H1 (cell line): Measurements from ENCODE around the gene GPR156. TPM values are rescaled to one million over a fixed set of nuclear protein-coding genes. Genes with fewer than 3 reads are reported as not detected.

ENCODE experiments used
- CTCF ChIA-PET: fragments of 300-600 bp; sonication (Branson Sonifier 250); formaldehyde crosslinking; loops from one replicate; lab custom pipeline; 2021; ENCODE audit not compliant: partially characterized antibody; lab: Charles Lee
- POLR2A ChIA-PET: fragments of 300-600 bp; sonication (Branson Sonifier 250); formaldehyde crosslinking; loops from one replicate; lab custom pipeline; 2021; ENCODE audit warnings: inconsistent platforms; ENCODE audit not compliant: partially characterized antibody; lab: Charles Lee
- DNase-seq, 2 experiments: peaks; one replicate each; pipeline versions ENCODE4 v3.0.0 to v3.0.0-alpha.2; 2010 to 2022; ENCODE audit warnings: low spot score in 2 of 2, low read depth in 1 of 2, mixed read lengths in 1 of 2
- FAIRE-seq: peaks from 2 replicates; lab custom pipeline; 2011; peaks lifted over from hg19 to GRCh38; lab: Jason Lieb, UNC
- H2AFZ ChIP-seq: 2 replicates; pipeline ENCODE4 v1.8.1; 2012; ENCODE audit warnings: low read length, inconsistent platforms
- H2AK5ac ChIP-seq: 2 replicates; pipeline ENCODE4 v1.6.1; 2013; ENCODE audit warnings: low read depth, low read length
- H2BK120ac ChIP-seq: replicated peaks from 2 replicates; pipeline ENCODE3; 2013; ENCODE audit warnings: low read depth, low read length, inconsistent platforms
- H2BK12ac ChIP-seq: 2 replicates; pipeline ENCODE4 v1.6.1; 2013; ENCODE audit warnings: low read depth, low read length
- H2BK15ac ChIP-seq: 2 replicates; pipeline ENCODE4 v1.6.1; 2013; ENCODE audit warnings: low read length
- H2BK20ac ChIP-seq: 2 replicates; pipeline ENCODE4 v1.6.1; 2013; ENCODE audit warnings: low read length
- H2BK5ac ChIP-seq: 2 replicates; pipeline ENCODE4 v1.6.1; 2013; ENCODE audit warnings: low read depth, low read length
- H3K14ac ChIP-seq: 2 replicates; pipeline ENCODE4 v1.6.1; 2013; ENCODE audit warnings: inconsistent platforms; ENCODE audit not compliant: insufficient read length
- H3K18ac ChIP-seq: 2 replicates; pipeline ENCODE4 v1.6.1; 2013; ENCODE audit warnings: low read length; ENCODE audit errors: extremely low read depth
- H3K23ac ChIP-seq: 2 replicates; pipeline ENCODE4 v1.6.1; 2013; ENCODE audit warnings: inconsistent platforms; ENCODE audit not compliant: insufficient read length
- H3K23me2 ChIP-seq: 2 replicates; pipeline ENCODE4 v1.6.1; 2013; ENCODE audit warnings: low read depth, low read length
- H3K27ac ChIP-seq: 2 replicates; pipeline ENCODE4 v1.6.1; 2011; ENCODE audit warnings: low read depth, low read length, inconsistent platforms
- H3K27me3 ChIP-seq, 4 experiments: replicated peaks in 1 of 4; 1 replicate in 1 of 4; 2 replicates in 3 of 4; pipeline versions ENCODE4 v1.6.1 to v1.8.1; 2011 to 2013; ENCODE audit warnings: low read length in 3 of 4, mild to moderate bottlenecking in 3 of 4, inconsistent platforms in 2 of 4, mixed read lengths in 2 of 4, moderate library complexity in 1 of 4; ENCODE audit not compliant: control insufficient read depth in 3 of 4, insufficient read depth in 3 of 4; ENCODE audit errors: extremely low read depth in 1 of 4
- H3K36me3 ChIP-seq, 4 experiments: 2 replicates each; pipeline versions ENCODE4 v1.6.1 to v1.8.1; 2011 to 2013; ENCODE audit warnings: mild to moderate bottlenecking in 4 of 4, low read length in 3 of 4, moderate library complexity in 2 of 4, control low read depth in 1 of 4, inconsistent platforms in 1 of 4; ENCODE audit not compliant: insufficient read depth in 4 of 4, control insufficient read depth in 2 of 4
- H3K4ac ChIP-seq: replicated peaks from 2 replicates; pipeline ENCODE3; 2013; ENCODE audit warnings: low read length, low read depth, mixed read lengths, inconsistent platforms; ENCODE audit not compliant: insufficient read length
- H3K4me1 ChIP-seq, 4 experiments: replicated peaks in 1 of 4; 1 replicate in 1 of 4; 2 replicates in 3 of 4; pipeline versions ENCODE4 v1.6.1 to v1.8.1; 2011 to 2013; ENCODE audit warnings: low read length in 3 of 4, inconsistent platforms in 2 of 4, mixed read lengths in 1 of 4; ENCODE audit not compliant: insufficient read depth in 4 of 4, control insufficient read depth in 3 of 4
- H3K4me2 ChIP-seq, 2 experiments: 2 replicates each; pipeline versions ENCODE4 v1.6.1 to v1.8.1; 2011 to 2013; ENCODE audit warnings: low read depth in 2 of 2, low read length in 2 of 2, control low read depth in 1 of 2, inconsistent platforms in 1 of 2, mild to moderate bottlenecking in 1 of 2; ENCODE audit not compliant: insufficient read depth in 1 of 2
- H3K4me3 ChIP-seq, 4 experiments: fragments of 200-600, 300-600 bp in 1 of 4; sonication (generic), shearing (Covaris generic), sonication (Bioruptor Twin) in 1 of 4; 2 replicates each; pipeline versions ENCODE4 v1.5.1 to v1.8.1; 2011 to 2016; ENCODE audit warnings: low read length in 4 of 4, low read depth in 3 of 4, control low read depth in 2 of 4, inconsistent platforms in 2 of 4, mild to moderate bottlenecking in 2 of 4, mixed read lengths in 1 of 4, moderate library complexity in 1 of 4; ENCODE audit not compliant: insufficient read depth in 2 of 4; ENCODE audit errors: extremely low read depth in 1 of 4
- H3K56ac ChIP-seq: replicated peaks from 2 replicates; pipeline ENCODE3; 2013; ENCODE audit warnings: low read depth, mild to moderate bottlenecking, mixed read lengths, low read length, inconsistent platforms; ENCODE audit not compliant: insufficient read length
- H3K79me1 ChIP-seq: 2 replicates; pipeline ENCODE4 v1.6.1; 2013; ENCODE audit warnings: low read depth, low read length, control low read depth
- H3K79me2 ChIP-seq, 2 experiments: 2 replicates each; pipeline versions ENCODE4 v1.6.1 to v1.8.1; 2012 to 2013; ENCODE audit warnings: low read length in 2 of 2, mild to moderate bottlenecking in 2 of 2, inconsistent platforms in 1 of 2; ENCODE audit not compliant: insufficient read depth in 2 of 2, control insufficient read depth in 1 of 2
- H3K9ac ChIP-seq, 4 experiments: replicated peaks in 1 of 4; 1 replicate in 1 of 4; 2 replicates in 3 of 4; pipeline versions ENCODE4 v1.6.1 to v1.8.1; 2011 to 2013; ENCODE audit warnings: low read depth in 3 of 4, low read length in 3 of 4, control low read depth in 2 of 4, mild to moderate bottlenecking in 2 of 4, moderate library complexity in 2 of 4, inconsistent platforms in 1 of 4; ENCODE audit errors: extremely low read depth in 1 of 4
- H3K9me3 ChIP-seq, 2 experiments: 2 replicates each; pipeline versions ENCODE4 v1.6.1 to v1.8.1; 2012 to 2013; ENCODE audit warnings: mild to moderate bottlenecking in 2 of 2, moderate library complexity in 2 of 2, control low read depth in 1 of 2, inconsistent platforms in 1 of 2, low read depth in 1 of 2, low read length in 1 of 2, mixed read lengths in 1 of 2; ENCODE audit not compliant: insufficient read depth in 2 of 2
- H4K20me1 ChIP-seq, 2 experiments: replicated peaks in 1 of 2; 2 replicates each; pipeline versions ENCODE3 to v1.8.1; 2011 to 2013; ENCODE audit warnings: inconsistent platforms in 2 of 2, low read length in 2 of 2, mild to moderate bottlenecking in 1 of 2; ENCODE audit not compliant: insufficient read depth in 2 of 2, control insufficient read depth in 1 of 2
- H4K5ac ChIP-seq: 2 replicates; pipeline ENCODE4 v1.6.1; 2013; ENCODE audit warnings: low read length, low read depth, mixed read lengths, inconsistent platforms; ENCODE audit not compliant: insufficient read length
- H4K8ac ChIP-seq: 2 replicates; pipeline ENCODE4 v1.8.0; 2013; ENCODE audit warnings: mild to moderate bottlenecking, moderate library complexity, low read length, inconsistent platforms; ENCODE audit not compliant: insufficient read depth; ENCODE audit errors: extremely low read depth
- H4K91ac ChIP-seq: replicated peaks from 2 replicates; pipeline ENCODE3; 2013; ENCODE audit warnings: low read length, mixed read lengths, inconsistent platforms; ENCODE audit not compliant: insufficient read length
- HDAC2 ChIP-seq, 2 experiments: fragments of 300-600 bp in 1 of 2; sonication (generic) in 1 of 2; IDR thresholded peaks; 2 replicates each; pipeline ENCODE4 v1.6.1; 2011 to 2012; ENCODE audit warnings: low read depth in 2 of 2, low read length in 2 of 2, mild to moderate bottlenecking in 2 of 2, moderate library complexity in 2 of 2, borderline replicate concordance in 1 of 2, inconsistent platforms in 1 of 2
- JUN ChIP-seq: IDR thresholded peaks from 2 replicates; pipeline ENCODE4 v1.6.1; 2011; ENCODE audit warnings: low read depth, mild to moderate bottlenecking, improper control_type of control experiment, low read length
- PHF8 ChIP-seq: fragments of 200-600 bp; sonication (generic); conservative IDR thresholded peaks from 2 replicates; pipeline ENCODE4 v1.7.1; 2012; ENCODE audit warnings: low read depth, mild to moderate bottlenecking, inconsistent platforms, low read length, moderate library complexity
- POLR2AphosphoS5 ChIP-seq: IDR thresholded peaks from 2 replicates; pipeline ENCODE4 v1.6.1; 2011; ENCODE audit warnings: low read depth, low read length
- SIX5 ChIP-seq: IDR thresholded peaks from 2 replicates; pipeline ENCODE4 v1.6.1; 2011; ENCODE audit warnings: mild to moderate bottlenecking, low read depth, low read length
- SP4 ChIP-seq: IDR thresholded peaks from 2 replicates; pipeline ENCODE4 v1.6.1; 2012; ENCODE audit warnings: low read length, inconsistent platforms
- SRF ChIP-seq: IDR thresholded peaks from 2 replicates; pipeline ENCODE4 v1.6.1; 2011; ENCODE audit warnings: mild to moderate bottlenecking, low read depth, low read length, moderate library complexity
- WGBS, 2 experiments: shearing (Covaris generic) in 1 of 2; methylation state at CpG; one replicate each; pipeline versions ENCODE4 v1.1.6 to v1.1.7; 2013 to 2015; ENCODE audit warnings: low lambda C conversion rate in 2 of 2, mixed read lengths in 2 of 2, inconsistent platforms in 1 of 2, low coverage in 1 of 2, missing lambda C conversion rate in 1 of 2; ENCODE audit not compliant: insufficient replicate concordance in 2 of 2, insufficient coverage in 1 of 2, insufficient read length in 1 of 2; ENCODE audit errors: extremely low coverage in 1 of 2, missing lambda C conversion rate in 1 of 2; 5-methylcytosine and 5-hydroxymethylcytosine counted together
- polyA plus RNA-seq, 7 experiments: library from polyadenylated mRNA; depleted of rRNA in 3 of 7; stranded (reverse) in 5 of 7; unstranded in 2 of 7; fragments of >200 nt in 5 of 7; fragments of 200-250 nt in 2 of 7; gene quantifications; 1 replicate in 5 of 7; 2 replicates in 1 of 7; 4 replicates in 1 of 7; pipeline versions ENCODE4 v1.2.1 to v1.2.3, GENCODE V29; 2011 to 2013; ENCODE audit warnings: missing spikeins in 2 of 7, mixed read lengths in 2 of 7
- total RNA-seq: library from RNA; stranded (reverse); fragmentation: NEBNext Ultra II Directional; extraction: Animal tissue kit (Norgen Biotek cat#: 25700); gene quantifications from 2 replicates; pipeline ENCODE4 v1.2.1, GENCODE V29; 2021

Gene GPR156
- total and polyA plus RNA-seq, 2 of the 8 experiments (the other 6 are each of a cell fraction or from before 2014, with no cell fraction given) = 1.6 to 1.8 TPM

GRCh38 chr3:120169407-120169806 lies 115.6 kb downstream of the GPR156 start:
- FAIRE-seq = no peak
- H3K79me2 ChIP-seq = no peaks in the 10 kb centered on the region
- no peak overlapping the region for H4K91ac ChIP-seq
- no peak overlapping the region for H4K5ac ChIP-seq
- H3K4me1 ChIP-seq = no peaks in the 10 kb centered on the region
- H3K4me2 ChIP-seq = no peak overlapping the region
- ChIA-PET CTCF (interaction anchor here (0.7 to 1.6 kb wide), 4 partner anchors 10 to 129 kb away, joined by 3 to 4 read pairs (median 4); no protein-coding TSS in a partner anchor), POLR2A (interaction anchor here (0.8 to 1.4 kb wide), 2 partner anchors 8 to 10 kb away, joined by 3 to 6 read pairs; no protein-coding TSS in a partner anchor)
- no peak overlapping the region for H3K23ac ChIP-seq
- no peaks in the 10 kb centered on the region for H4K20me1 ChIP-seq
- no peaks in the 10 kb centered on the region for H3K27me3 ChIP-seq
- no peak overlapping the region for H2BK5ac ChIP-seq
- no peak overlapping the region for H3K14ac ChIP-seq
- no peak overlapping the region for H2AFZ ChIP-seq
- no peak for DNase-seq
- no peak overlapping the region for H2BK15ac ChIP-seq
- no peaks in the 10 kb centered on the region for H3K23me2 ChIP-seq
- no peak overlapping the region for H2BK12ac ChIP-seq
- H3K18ac ChIP-seq = no peak overlapping the region
- TF ChIP-seq SIX5 (no peak), SRF (no peak), JUN (no peak), SP4 (no peak), PHF8 (no peak), POLR2AphosphoS5 (no peak), HDAC2 (IDR thresholded peaks at IDR 0.05; ENCODE audit: borderline replicate concordance in 1 of 2, low read depth in 2 of 2, low read length in 2 of 2) (no peak)
- no peak overlapping the region for H2BK20ac ChIP-seq
- WGBS, 2 experiments = 84% methylated on average over 5 of the region's 5 CpGs; no CpG with 5 or more reads in 1 of the 2 experiments
- H4K8ac ChIP-seq = peak overlapping the region; percentile 28; the same call in 1 of the 2 replicates
- H3K79me1 ChIP-seq = no peaks in the 10 kb centered on the region
- H2BK120ac ChIP-seq = no peak overlapping the region
- no peak overlapping the region for H3K4me3 ChIP-seq
- no peak overlapping the region for H3K27ac ChIP-seq
- no peak overlapping the region for H3K9ac ChIP-seq
- H3K36me3 ChIP-seq = no peaks in the 10 kb centered on the region
- H3K4ac ChIP-seq = no peak overlapping the region
- H3K56ac ChIP-seq = no peak overlapping the region
- no peaks in the 10 kb centered on the region for H3K9me3 ChIP-seq
- H2AK5ac ChIP-seq = no peak overlapping the region
